ENCODE measurements around the gene TMEM131.
"Not testable (repeated sequence)": the region's sequence is repeated elsewhere in the genome, so short reads cannot be mapped to it uniquely, and the experiment has no call there.

Gene TMEM131

DNA sequence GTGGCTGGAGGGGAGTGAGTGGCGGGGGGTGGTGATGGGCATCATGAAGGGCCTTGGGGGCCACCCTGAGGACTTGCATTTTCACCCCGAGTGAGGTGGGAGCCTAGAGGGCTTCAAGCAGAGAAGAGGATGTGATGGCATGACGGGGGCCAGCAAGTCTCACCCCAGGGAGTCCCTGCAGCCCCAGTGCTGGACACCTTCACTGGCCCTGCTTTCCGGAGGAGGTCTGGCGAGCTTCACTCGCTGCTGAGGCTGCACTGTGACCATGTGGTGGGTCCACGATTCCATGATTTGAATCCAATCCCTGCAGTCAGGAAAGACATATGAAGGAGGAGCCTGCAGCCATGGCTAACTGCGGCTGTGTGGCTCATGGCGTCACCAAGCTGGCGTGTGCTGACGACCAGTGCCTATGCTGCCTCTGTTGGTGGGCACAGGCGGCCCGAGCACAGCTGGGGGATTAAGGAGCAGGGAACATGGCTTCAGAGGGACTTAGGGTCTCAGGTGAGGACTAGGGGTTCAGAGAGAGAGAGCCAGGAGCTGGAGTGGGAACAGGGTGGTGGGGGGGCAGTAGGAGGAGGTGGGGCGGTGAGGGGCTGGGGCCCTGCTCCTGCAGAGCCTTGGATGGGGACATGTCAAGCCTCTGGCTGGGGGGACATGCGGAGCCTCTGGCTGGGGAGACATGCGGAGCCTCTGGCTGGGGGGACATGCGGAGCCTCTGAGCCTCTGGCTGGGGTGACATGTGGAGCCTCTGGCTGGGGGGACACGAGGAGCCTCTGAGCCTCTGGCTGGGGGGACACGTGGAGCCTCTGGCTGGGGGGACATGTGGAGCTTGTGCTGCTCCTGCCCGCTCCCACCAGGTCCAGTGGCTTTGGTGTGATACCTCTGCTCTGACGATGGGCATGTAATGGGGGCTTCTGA lies 278.8 kb downstream of the TMEM131 start:
- DNase-seq = no peak
- H3K4me3 Mint-ChIP-seq = peak overlapping the region; percentile 92 to 98
- H3K27ac Mint-ChIP-seq = peak overlapping the region; percentile 82 to 95
- no peaks in the 10 kb centered on the region for H3K9me3 Mint-ChIP-seq
- ATAC-seq = no peak
- no peaks in the 10 kb centered on the region for H3K27me3 Mint-ChIP-seq
- H3K4me1 Mint-ChIP-seq = peaks cover 85% of the 10 kb centered on the region

DNA sequence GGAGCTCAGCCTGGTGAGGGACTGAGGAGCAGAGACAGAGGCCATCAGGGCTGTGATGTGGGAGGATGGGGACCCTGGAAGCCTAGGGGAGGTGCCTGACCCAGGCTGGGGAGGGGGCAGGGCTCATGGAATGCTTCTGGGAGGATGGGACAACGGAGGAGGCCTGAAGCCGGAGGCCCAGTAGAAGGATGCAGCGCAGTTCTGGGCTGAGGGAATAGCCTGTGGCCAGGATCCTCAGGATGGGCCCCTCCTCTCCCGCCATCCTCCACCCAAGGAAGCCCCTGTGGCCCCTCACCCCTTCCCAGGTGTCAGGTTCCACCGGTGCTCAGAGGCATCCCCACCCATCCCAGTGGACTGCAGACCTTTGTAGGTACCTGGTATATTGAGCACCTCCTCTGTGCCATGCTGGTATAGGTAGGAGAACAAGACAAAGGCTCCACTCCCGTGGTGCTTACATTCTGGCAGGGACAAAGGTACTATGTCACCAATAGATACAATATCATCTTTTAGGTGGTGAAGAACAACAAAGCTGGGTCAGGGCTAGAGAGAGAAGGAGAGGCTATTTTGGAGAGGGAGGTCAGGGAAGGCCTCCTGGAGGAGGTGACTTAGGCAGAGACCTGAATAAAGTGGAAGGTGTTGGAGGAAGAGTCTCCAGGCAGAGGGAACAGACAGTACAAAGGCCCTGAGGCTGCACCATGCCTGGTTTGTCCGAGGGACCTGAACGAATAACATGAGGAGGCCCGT lies 279.6 kb downstream of the TMEM131 start:
- Mint-ChIP-seq H3K4me1 (peaks cover 91% of the 10 kb centered on the region), H3K27me3 (no peaks in the 10 kb centered on the region), H3K9me3 (no peaks in the 10 kb centered on the region), H3K27ac (peak overlapping the region; percentile 27 to 95), H3K4me3 (peak overlapping the region; percentile 92 to 98)
- DNase-seq (no peak), ATAC-seq (no peak)

DNA sequence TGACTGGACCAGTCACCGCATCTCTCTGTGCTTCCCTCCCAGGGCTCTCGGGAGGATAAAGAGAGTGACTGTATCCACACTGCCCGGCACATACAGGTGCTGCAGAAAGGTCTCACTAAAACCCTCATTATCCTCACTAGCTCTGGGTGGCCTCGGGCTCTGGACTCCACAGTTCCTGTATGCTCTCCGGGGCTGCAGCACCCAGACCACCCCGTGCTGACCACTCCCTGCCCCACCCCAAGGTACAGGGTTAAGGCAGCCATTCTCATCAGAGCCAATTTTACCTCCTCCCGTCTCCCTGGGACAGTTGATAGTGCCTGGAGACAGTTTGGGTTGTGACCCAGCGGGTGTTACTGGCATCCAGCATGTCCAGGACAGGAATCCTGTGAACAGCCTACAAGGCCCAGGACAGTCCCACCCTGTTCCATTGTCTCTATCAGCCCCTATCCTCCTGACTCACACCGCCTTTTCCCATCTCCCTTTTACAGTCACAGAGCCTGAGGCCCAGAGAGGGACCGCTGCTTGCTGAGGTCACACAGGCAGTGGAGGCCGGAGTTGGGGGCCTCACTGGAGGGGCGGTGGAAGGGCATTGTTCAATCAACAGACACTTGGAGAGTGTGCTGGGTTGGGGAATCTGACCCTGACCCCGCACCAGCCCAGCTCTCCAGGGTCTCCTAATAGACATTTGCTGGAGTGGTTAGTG lies 280.6 kb downstream of the TMEM131 start:
- H3K9me3 Mint-ChIP-seq = no peaks in the 10 kb centered on the region
- ATAC-seq (peak; percentile 10), DNase-seq (no peak)
- H3K4me3 Mint-ChIP-seq = peak overlapping the region; percentile 92 to 98
- H3K4me1 Mint-ChIP-seq = peaks cover 91% of the 10 kb centered on the region
- no peaks in the 10 kb centered on the region for H3K27me3 Mint-ChIP-seq
- H3K27ac Mint-ChIP-seq = peak overlapping the region; percentile 99

- peak; percentile 22 for ATAC-seq
- peak; percentile 43 to 61 for DNase-seq
- Mint-ChIP-seq H3K4me3 (peak overlapping the region; percentile 92 to 98), H3K27me3 (no peaks in the 10 kb centered on the region), H3K27ac (peak overlapping the region; percentile 99), H3K4me1 (peaks cover 90% of the 10 kb centered on the region), H3K9me3 (no peaks in the 10 kb centered on the region)
These were observed 281.4 kb downstream of the TMEM131 start for GRCh38 chr2:97714084-97714949.

DNA sequence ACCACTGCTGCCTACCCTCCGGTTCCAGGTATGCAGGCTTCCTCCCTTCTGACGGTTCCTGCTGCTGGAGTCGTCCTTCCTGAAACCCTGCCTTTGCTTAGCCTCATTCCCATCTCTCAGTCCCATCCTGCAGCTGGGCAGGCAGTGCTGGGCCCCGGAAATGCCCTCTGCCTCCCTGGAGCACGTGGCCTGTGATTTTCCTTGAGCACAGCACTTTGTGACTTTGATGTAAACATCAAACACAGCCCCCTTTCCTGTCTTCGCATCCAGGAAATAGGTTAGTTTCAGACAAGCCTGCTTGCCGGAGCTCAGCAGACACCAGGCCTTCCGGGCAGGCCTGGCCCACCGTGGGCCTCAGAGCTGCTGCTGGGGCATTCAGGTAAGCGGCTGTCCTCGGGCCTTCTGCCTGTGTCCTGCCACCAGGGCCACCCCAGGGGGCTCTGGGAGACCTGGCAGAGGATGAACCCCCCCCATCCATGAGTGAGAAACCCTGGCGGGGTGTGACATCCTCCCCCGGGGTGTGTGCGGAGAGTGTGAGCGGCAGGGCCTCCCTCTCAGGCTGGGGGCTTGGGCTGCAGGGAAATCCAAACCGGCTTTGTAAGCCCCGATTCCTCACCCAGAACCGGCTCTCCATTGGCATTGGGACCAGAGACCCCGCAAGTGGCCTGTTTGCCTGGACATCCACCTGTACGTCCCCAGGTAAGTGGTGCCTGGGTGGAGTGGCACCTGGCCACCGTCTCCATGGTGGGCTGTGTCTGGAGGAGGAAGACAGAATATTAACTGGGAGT lies 282.3 kb downstream of the TMEM131 start, which contains the start of gene ZAP70:
TSS of gene ZAP70 (plus strand) at position 281 of the 788 bp plus-strand sequence. CDS start 10,461 bp downstream, outside the sequence.
- Mint-ChIP-seq H3K4me3 (peak within 1 kb of the TSS; percentile 92 to 98), H3K27me3 (no peaks in the 10 kb centered on the region), H3K9me3 (no peaks in the 10 kb centered on the region), H3K27ac (peak within 1 kb of the TSS; percentile 99), H3K4me1 (peaks cover 82% of the 10 kb centered on the region)
- peak; percentile 74 to 81 for DNase-seq
- peak; percentile 78 for ATAC-seq

GRCh38 chr2:97712693-97713295 lies 283.0 kb downstream of the TMEM131 start:
- DNase-seq (peak; percentile 46 to 67), ATAC-seq (peak; percentile 54)
- Mint-ChIP-seq H3K27ac (peak overlapping the region; percentile 99), H3K9me3 (no peaks in the 10 kb centered on the region), H3K4me3 (peak overlapping the region; percentile 92 to 98), H3K4me1 (peaks cover 75% of the 10 kb centered on the region), H3K27me3 (no peaks in the 10 kb centered on the region)

DNA sequence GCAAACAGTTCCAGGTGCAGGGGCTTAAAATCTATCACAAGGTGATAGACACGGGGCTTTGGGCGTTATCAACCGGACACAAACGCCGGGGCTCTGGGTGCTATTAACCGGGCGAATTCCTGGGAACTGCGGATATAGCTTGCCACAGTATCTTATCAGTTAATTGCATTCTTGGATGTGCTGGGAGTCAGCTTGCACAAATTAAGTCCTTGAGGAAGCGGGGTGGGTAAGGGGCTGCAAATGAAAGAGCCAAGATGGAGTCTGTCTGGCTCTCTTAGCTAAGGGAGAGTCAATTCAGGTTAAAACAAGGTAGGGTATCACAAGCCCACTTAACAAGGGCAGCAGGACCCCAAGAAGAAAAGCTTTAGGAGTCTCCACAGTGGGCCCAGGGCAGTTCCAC lies 283.6 kb downstream of the TMEM131 start:
- not testable (repeated sequence) for DNase-seq, ATAC-seq, H3K27me3 Mint-ChIP-seq, H3K9me3 Mint-ChIP-seq
- Mint-ChIP-seq H3K4me1 (peaks cover 69% of the 10 kb centered on the region), H3K4me3 (peak overlapping the region; percentile 92 to 98), H3K27ac (peak overlapping the region; percentile 23 to 99)

DNA sequence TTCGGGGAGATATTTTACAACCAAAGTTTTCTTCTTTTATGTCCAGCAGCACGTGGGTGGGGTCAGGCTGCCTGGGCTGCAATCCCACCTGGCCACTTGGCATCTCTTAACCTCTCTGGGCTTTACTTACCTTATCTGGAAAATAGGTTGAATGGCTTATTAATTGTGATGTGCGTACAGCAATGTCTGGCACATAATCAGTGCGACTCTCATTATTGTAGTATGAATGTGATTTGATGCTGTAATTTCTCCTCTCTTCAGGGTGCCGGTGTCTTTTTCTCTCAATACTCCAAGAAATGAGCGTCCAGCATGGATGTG lies 284.4 kb downstream of the TMEM131 start:
- Mint-ChIP-seq H3K4me3 (peak overlapping the region; percentile 48 to 92), H3K4me1 (peaks cover 60% of the 10 kb centered on the region), H3K27ac (peak overlapping the region; percentile 8 to 61), H3K27me3 (no peaks in the 10 kb centered on the region), H3K9me3 (no peaks in the 10 kb centered on the region)
- DNase-seq = no peak
- no peak for ATAC-seq

- Mint-ChIP-seq H3K27me3 (no peaks in the 10 kb centered on the region), H3K27ac (no peak overlapping the region), H3K4me3 (no peak overlapping the region), H3K9me3 (no peaks in the 10 kb centered on the region), H3K4me1 (peaks cover 42% of the 10 kb centered on the region)
- no peak for DNase-seq
- no peak for ATAC-seq
These were observed 287.1 kb downstream of the TMEM131 start for GRCh38 chr2:97708608-97709007.

DNA sequence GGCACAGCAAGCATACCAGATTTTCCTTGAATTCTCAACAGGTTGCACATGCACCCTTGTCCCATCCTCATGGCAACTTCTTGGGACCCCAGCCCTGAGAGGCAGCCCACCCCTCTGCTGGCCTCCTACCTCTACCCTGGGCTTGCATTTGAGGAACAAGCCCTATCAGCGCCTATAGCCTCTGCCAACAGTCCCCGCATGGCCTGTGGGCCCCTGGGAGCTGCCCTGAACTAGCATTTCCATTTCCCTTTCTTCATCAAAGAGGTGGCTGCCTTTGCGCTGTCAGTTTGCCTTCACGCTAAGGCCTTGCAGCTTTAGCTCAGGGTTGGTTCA lies 287.7 kb downstream of the TMEM131 start:
- DNase-seq (no peak), ATAC-seq (no peak)
- Mint-ChIP-seq H3K27ac (no peak overlapping the region), H3K4me1 (peaks cover 36% of the 10 kb centered on the region), H3K27me3 (no peaks in the 10 kb centered on the region), H3K9me3 (no peaks in the 10 kb centered on the region), H3K4me3 (no peak overlapping the region)

GRCh38 chr2:97707362-97708047 lies 288.2 kb downstream of the TMEM131 start:
- ATAC-seq = no peak

GRCh38 chr2:97706708-97707345 lies 288.9 kb downstream of the TMEM131 start:
- peaks cover 24% of the 10 kb centered on the region for H3K4me1 Mint-ChIP-seq
- H3K27me3 Mint-ChIP-seq = no peaks in the 10 kb centered on the region
- no peaks in the 10 kb centered on the region for H3K9me3 Mint-ChIP-seq
- no peak overlapping the region for H3K27ac Mint-ChIP-seq
- DNase-seq (no peak), ATAC-seq (no peak)
- no peak overlapping the region for H3K4me3 Mint-ChIP-seq

More at GRCh38 chr2:97707362-97708047, 288.2 kb downstream of the TMEM131 start:
- Mint-ChIP-seq H3K27me3 (no peaks in the 10 kb centered on the region), H3K9me3 (no peaks in the 10 kb centered on the region), H3K27ac (no peak overlapping the region), H3K4me1 (peaks cover 31% of the 10 kb centered on the region), H3K4me3 (no peak overlapping the region)
- no peak for DNase-seq

Measured in stimulated activated naive CD8-positive, alpha-beta T cell treated with anti-CD3 and anti-CD28 coated beads, Interleukin-15, amount 100 ng/mL, for 72 hours (primary cell).